GM18520 (cell line): Measurements from ENCODE around the gene EYA4.

Source experiments
- ATAC-seq: cut with Tn5 transposase; IDR thresholded peaks from one replicate; pipeline ENCODE4 v1.9.1; 2021; ENCODE audit not compliant: unreplicated experiment

The EYA4 gene

GRCh38 chr6:133504158-133504557 is 263.0 kb downstream of the EYA4 start:
- no peak for ATAC-seq

- no peak for ATAC-seq
These were observed 263.6 kb downstream of the EYA4 start for GRCh38 chr6:133504761-133505160.

- ATAC-seq, result no peak
These were observed 264.5 kb downstream of the EYA4 start for GRCh38 chr6:133505681-133506080.

- no peak for ATAC-seq
These were observed 271.4 kb downstream of the EYA4 start for GRCh38 chr6:133512410-133513016.

GRCh38 chr6:133523816-133524215 is 282.7 kb downstream of the EYA4 start:
- ATAC-seq, result no peak

- ATAC-seq, result no peak
These were observed 285.3 kb downstream of the EYA4 start for GRCh38 chr6:133526436-133526835.

GRCh38 chr6:133528566-133528965 is 287.4 kb downstream of the EYA4 start:
- no peak for ATAC-seq

GRCh38 chr6:133532908-133533307 is 291.8 kb downstream of the EYA4 start:
- ATAC-seq, result no peak

- ATAC-seq, result no peak
These were observed 298.5 kb downstream of the EYA4 start for GRCh38 chr6:133539502-133540259.

- ATAC-seq, result no peak
These were observed 299.2 kb downstream of the EYA4 start for GRCh38 chr6:133540361-133540760.

- no peak for ATAC-seq
These were observed 299.9 kb downstream of the EYA4 start for GRCh38 chr6:133541040-133541439.

- no peak for ATAC-seq
These were observed 301.1 kb downstream of the EYA4 start for GRCh38 chr6:133542056-133542821.

GRCh38 chr6:133544419-133544818 is 303.3 kb downstream of the EYA4 start:
- ATAC-seq, result no peak

- ATAC-seq, result no peak
These were observed 304.9 kb downstream of the EYA4 start for GRCh38 chr6:133546098-133546497.

GRCh38 chr6:133547136-133547535 is 306.0 kb downstream of the EYA4 start:
- ATAC-seq, result no peak

- ATAC-seq, result no peak
These were observed 307.4 kb downstream of the EYA4 start for GRCh38 chr6:133548423-133549159.

- no peak for ATAC-seq
These were observed 308.2 kb downstream of the EYA4 start for GRCh38 chr6:133549371-133549801.

- ATAC-seq, result no peak
These were observed 308.9 kb downstream of the EYA4 start for GRCh38 chr6:133550026-133550425.

GRCh38 chr6:133551436-133551835 is 310.3 kb downstream of the EYA4 start:
- ATAC-seq, result no peak

- ATAC-seq, result no peak
These were observed 310.7 kb downstream of the EYA4 start for GRCh38 chr6:133551847-133552341.

- no peak for ATAC-seq
These were observed 312.5 kb downstream of the EYA4 start for GRCh38 chr6:133553652-133554051.
